SKM-1 (cell line): Measurements from ENCODE around the gene DLAT.
"Not testable (repeated sequence)": the region's sequence is repeated elsewhere in the genome, so short reads cannot be mapped to it uniquely, and the experiment has no call there.

Source experiments
- DNase-seq: peaks from one replicate; lab custom pipeline; 2025; ENCODE audit not compliant: unreplicated experiment; lab: John Stamatoyannopoulos, UW

DLAT gene

GRCh38 chr11:112024773-112025678, at the start of gene DLAT:
Gene DLAT (plus strand): TSS chr11:112025408. CDS start chr11:112025473, 65 bp downstream.
- peak; percentile 74 for DNase-seq

- DNase-seq, result no peak
Observed at GRCh38 chr11:111976119-111976766, 49.0 kb upstream of the DLAT start.

- DNase-seq, result no peak
Observed at GRCh38 chr11:111976767-111977145, 48.5 kb upstream of the DLAT start.

GRCh38 chr11:111977146-111978027, 47.8 kb upstream of the DLAT start:
- DNase-seq, result no peak

GRCh38 chr11:111978028-111978771, 47.0 kb upstream of the DLAT start:
- no peak for DNase-seq

GRCh38 chr11:111980062-111980461, 45.1 kb upstream of the DLAT start:
- DNase-seq, result no peak

- DNase-seq, result no peak
Observed at GRCh38 chr11:111981270-111981669, 43.9 kb upstream of the DLAT start.

GRCh38 chr11:111982019-111982464, 43.2 kb upstream of the DLAT start:
- no peak for DNase-seq

GRCh38 chr11:111982541-111983186, 42.5 kb upstream of the DLAT start:
- DNase-seq, result no peak

- no peak for DNase-seq
Observed at GRCh38 chr11:111983187-111983986, 41.8 kb upstream of the DLAT start.

GRCh38 chr11:111986589-111986988, 38.6 kb upstream of the DLAT start:
- DNase-seq, result no peak

- DNase-seq, result no peak
Observed at GRCh38 chr11:111990381-111990780, 34.8 kb upstream of the DLAT start.

GRCh38 chr11:111992206-111992855, 32.9 kb upstream of the DLAT start:
- DNase-seq, result no peak

GRCh38 chr11:111996129-111996528, 29.1 kb upstream of the DLAT start:
- DNase-seq, result no peak

- not testable (repeated sequence) for DNase-seq
Observed at GRCh38 chr11:111996669-111997068, 28.5 kb upstream of the DLAT start.

GRCh38 chr11:111999111-111999510, 26.1 kb upstream of the DLAT start:
- no peak for DNase-seq

GRCh38 chr11:112000703-112001102, 24.5 kb upstream of the DLAT start:
- DNase-seq, result no peak

- DNase-seq, result no peak
Observed at GRCh38 chr11:112002491-112003216, 22.6 kb upstream of the DLAT start.
